ENCODE measurements around the gene LBHD1.

GRCh38 chr11:62622476-62623089 is 49.5 kb downstream of the LBHD1 start:
- no peak for TF ChIP-seq CTCF (IDR thresholded peaks at IDR 0.05; ENCODE audit: extremely low read depth in 1 of 2, insufficient read depth in 1 of 2, low read depth in 1 of 2, low read length in 2 of 2)
- no peak for TF ChIP-seq POLR2AphosphoS5 (IDR thresholded peaks at IDR 0.05; ENCODE audit: insufficient read depth, low read depth, low read length)
- TF ChIP-seq EZH2 (IDR thresholded peaks at IDR 0.05; ENCODE audit: borderline replicate concordance, low read depth, low read length, severe bottlenecking): no peak
